Measurements from ENCODE around the gene PHACTR1.
A peak's percentile ranks its signal among the peaks of the same experiment; 100 is the strongest.

The PHACTR1 gene

DNA sequence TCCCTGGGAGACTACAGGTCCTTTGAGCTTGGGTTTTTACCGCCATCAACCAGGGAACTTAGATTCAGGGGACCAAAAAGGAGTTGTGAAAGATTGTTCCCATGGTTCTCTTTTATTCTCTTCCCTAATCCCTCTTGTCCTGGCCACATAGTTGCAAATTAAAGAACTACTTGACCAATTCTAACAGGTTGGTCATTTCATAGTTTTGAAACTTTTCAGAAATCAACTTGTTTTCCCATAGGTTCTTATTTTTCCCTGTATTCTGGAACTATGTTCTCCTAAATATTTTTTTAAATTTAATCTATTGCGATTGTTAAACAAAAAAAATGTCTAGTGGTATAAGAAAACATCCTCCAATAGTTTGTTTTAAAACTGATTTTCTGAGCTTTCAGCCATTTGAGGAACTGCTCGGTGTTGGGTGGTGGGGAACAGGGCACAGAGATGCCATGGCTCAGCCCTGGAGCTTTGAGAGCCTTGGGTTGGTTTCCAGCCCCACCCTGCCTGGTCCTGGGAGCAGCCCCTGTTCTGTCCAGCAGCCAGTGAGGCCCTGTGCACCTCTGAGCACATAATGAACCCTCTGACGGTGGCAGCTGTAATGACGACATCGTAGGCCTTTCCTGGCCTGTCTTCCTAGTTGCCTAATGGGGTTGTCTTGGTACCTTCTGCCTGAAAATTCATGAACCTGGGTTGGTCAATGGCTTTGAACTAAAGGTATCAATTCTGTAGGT is 558.3 kb downstream of the PHACTR1 start:
- no peak for DNase-seq

GRCh38 chr6:13275435-13275989 is 558.9 kb downstream of the PHACTR1 start:
- DNase-seq = no peak

DNA sequence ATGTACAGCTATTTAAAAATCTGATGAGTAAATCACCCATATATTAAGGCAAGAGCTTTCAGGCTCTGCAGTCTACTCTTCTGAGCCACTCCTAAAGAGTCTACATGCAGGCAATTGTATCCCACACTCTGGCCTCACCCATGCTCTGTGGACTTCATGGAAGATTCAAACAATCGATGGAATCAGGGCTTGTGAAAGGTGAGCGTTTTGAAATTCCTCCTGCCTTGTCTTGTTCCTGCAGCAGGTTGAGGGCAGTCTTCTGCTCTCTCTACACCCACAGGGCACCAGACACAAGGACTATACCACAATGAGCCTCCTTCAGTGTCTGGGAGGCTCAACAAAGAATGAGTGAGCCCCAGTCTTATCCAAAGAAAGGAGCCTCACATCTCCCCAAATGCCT is 560.7 kb downstream of the PHACTR1 start:
- no peak for DNase-seq

GRCh38 chr6:13278164-13278563 is 561.6 kb downstream of the PHACTR1 start:
- peak; percentile 15 for DNase-seq

GRCh38 chr6:13278991-13279390 is 562.4 kb downstream of the PHACTR1 start:
- no peak for DNase-seq

GRCh38 chr6:13280254-13280653 is 563.7 kb downstream of the PHACTR1 start:
- DNase-seq = no peak

- DNase-seq = no peak
Measured at GRCh38 chr6:13281686-13282085, 565.1 kb downstream of the PHACTR1 start.

- no peak for DNase-seq
Measured at GRCh38 chr6:13282393-13283069, 566.0 kb downstream of the PHACTR1 start.

DNA sequence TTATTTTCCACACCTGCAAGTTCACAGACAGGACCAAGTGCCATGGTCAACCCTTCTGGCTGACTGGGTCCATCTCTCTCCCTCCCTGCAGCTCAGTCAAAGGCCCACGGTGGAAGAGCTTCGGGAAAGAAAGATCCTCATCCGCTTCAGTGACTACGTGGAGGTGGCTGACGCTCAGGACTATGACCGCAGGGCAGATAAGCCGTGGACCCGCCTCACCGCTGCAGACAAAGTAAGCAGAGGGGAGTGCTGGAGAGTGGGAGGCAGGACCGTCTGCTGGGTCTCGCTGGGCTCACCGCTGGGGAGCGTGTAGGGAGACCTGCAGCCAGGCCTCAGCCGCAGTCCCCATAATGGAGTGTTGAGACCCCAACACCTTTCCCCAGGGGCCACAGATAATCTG is 566.8 kb downstream of the PHACTR1 start:
- no peak for DNase-seq

GRCh38 chr6:13284646-13285045 is 568.1 kb downstream of the PHACTR1 start:
- DNase-seq = no peak

GRCh38 chr6:13285705-13286104 is 569.1 kb downstream of the PHACTR1 start:
- no peak for DNase-seq

GRCh38 chr6:13286181-13286580 is 569.6 kb downstream of the PHACTR1 start:
- no peak for DNase-seq

DNA sequence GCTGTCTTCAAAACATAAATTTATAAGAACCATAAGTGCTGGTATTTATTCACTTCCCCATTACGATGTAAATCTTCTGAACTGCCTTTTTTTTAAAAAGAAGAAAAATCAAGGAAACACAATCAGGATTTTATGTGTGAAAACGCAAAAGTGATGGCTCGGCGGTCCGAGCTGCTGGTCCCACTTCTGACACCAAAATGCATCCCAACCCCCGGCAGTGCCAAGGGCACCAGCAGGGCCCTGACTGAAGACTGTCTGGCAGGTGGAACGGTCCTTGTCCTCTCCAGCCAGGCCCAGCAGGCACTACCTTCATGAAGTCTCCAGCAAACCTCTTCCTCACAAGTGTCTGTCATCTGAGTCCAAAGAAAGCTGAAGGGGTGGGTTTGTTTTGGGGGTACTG is 570.5 kb downstream of the PHACTR1 start:
- DNase-seq = no peak

- no peak for DNase-seq
Measured at GRCh38 chr6:13288481-13288880, 571.9 kb downstream of the PHACTR1 start.

DNA sequence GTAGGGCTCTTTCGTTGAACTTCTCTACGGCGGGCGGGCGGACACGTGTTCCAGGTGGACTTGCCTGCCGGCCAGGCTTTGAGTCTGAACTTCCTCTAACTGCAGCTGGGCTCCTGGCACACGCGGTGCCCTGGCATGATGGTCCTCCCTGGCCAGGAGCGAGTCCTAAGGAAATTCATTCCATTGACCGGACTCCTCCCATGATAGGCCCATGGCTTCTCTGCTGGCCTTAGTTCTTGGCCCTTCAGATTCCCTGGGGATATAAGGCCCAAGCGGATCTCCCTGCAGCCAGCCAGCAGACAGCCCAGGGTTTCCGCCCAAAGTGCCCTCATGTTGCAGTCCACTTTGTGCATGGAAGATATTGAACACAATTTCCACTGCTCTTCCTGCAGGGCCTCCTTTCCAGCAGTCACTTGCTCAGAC is 572.4 kb downstream of the PHACTR1 start:
- DNase-seq = no peak

DNA sequence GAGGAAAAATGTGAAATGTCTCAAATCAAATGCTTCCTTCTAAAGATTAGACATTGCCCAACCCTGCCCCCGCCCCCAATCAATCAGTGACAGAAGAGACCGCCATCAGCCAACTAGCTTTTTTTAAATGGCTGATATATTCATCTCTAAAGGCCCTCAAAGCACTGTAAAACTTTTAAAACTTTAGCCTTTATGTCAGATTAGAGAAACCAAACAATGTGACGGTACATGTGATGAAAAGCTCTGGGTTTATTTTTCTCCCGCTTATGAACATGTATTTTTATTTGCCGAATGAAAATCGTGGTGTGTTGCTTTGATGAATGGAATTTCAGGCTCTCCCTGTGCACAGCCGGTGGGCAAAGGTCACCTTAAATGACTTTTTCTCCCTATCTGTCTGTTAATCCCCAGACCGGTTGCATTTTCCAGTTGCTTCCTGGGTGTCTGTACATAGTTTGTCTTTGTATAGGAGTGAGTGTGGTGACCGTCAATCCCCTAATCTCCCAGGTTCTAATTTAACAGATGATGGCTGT is 573.3 kb downstream of the PHACTR1 start:
- DNase-seq = no peak

DNA sequence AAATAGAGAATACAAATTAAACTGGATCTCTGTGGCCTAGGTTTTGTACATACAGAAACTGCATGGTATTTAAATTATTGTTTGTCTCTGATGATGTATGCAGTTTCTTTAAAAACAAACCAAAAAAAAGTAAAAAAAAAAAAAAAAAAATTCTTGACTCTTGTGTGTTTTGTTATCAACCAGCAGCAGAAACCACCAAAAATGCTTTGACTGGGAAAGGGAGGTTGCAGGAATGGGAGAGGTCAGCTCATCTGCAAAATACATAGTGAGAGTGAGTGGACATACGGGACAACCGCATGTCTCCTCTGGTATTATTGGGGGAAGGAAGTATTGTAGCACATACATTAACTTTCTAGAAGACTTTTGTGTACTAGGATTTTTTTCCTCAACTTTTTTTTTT is 573.8 kb downstream of the PHACTR1 start:
- DNase-seq = no peak

DNA sequence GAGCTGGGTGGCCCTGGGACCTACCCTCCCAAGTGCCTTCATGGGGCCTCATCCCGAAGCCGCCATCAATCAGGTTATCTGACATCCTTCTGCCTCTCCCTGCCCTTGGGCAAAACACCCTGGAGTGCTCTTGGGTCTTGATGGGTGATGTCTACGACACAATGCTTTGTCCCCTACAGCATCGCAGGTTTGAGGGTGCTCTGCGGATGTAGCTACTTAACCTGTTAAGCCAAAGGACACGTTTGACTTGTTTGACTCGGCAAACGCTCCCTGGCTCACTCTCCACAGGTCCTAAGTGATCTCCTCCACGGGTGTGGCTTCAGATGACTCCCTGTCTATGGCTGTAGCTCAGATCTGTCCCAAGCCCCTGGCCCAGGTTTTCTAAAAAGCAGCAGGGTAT is 576.2 kb downstream of the PHACTR1 start:
- no peak for DNase-seq

DNA sequence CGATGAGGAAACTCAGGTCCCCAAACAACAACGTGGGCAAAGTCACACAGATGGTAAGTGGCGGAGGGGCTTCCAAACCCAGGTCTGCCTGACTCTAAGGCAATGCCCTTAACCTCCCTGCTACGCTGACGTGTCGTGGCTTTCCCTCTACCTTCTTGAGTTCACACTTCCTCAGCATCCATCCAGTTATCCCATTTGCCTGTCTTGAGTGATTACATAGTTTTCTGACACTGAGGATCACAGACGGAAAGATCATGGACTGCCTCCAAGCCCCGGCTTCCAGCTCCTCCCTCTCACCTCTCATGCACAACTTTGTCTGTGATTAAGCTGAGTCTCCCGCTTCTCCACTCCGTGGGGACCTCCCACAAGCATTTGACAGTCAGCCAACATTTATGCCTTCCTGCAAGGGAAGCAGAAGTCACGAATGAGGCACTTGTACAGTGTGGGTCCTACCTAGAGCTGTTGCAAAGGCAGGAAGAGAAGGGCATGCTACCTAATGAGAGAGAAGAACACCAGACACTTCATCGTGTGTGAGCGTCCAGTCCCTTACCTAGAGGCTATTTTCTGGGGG is 578.0 kb downstream of the PHACTR1 start:
- no peak for DNase-seq

DNA sequence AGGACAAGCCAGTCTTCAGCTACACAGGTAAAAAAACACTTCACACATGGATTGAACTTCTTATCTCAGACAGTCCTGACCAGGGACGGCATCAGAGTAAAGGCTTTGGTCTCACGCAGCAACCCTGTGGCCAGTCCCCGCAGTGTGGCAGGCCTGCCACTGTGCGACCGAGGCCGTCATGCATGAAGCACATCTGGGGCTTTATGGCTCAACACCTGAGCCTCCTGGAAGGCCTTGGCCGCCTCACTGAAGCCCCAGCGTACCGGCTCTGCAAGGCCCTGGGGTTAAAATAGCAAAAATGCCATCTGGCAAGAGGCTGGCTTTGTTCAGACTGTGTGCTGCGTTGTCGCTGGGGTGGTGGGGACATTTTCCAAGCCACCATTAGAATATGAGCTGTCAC is 579.0 kb downstream of the PHACTR1 start:
- no peak for DNase-seq

DNA sequence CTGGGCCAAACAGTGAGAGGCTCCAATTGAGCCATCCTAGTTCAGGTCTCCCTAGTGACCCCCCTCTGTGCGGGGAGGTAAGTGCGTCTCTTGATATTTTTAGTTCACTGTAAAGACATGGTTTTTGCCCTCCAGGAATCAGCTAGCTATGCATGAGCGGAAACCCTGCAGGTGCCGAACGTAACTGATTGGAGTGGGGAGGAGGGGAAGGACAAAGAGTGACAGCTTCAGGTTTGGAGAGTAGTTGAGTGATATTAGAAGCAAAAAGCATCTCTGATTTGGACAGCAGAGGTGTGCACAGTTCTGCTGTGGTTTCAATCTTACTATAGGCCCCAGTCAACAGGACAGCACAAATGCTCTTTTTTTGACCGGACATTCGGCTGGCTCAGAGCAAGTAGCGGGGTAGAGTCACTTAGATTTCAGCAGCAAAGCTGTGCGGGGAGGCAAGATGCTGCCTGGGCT is 580.0 kb downstream of the PHACTR1 start:
- no peak for DNase-seq

GRCh38 chr6:13297391-13297790 is 580.8 kb downstream of the PHACTR1 start:
- no peak for DNase-seq

DNA sequence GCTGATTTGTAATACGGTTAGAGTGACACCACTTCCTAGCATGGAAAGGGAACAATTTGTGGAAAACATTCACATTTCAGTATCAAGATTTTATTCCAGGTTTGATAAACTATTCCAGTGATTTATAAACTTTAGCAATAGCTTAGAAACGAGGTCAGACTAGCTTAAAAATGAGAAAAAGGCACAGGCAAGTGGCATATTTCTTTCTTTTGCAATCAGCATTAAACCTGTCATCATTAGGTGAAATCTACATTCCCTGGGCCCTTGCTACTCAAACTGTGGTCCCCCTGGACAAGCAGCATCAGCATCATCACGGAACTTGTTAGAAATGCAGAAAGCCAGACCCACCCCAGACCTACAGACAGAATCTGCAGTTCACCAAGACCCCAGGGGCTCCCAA is 581.9 kb downstream of the PHACTR1 start:
- DNase-seq = no peak

GRCh38 chr6:13299403-13299821 is 582.8 kb downstream of the PHACTR1 start:
- peak; percentile 41 for DNase-seq
